SK-MEL-5 (cell line): Measurements from ENCODE around the gene DNAJC8. TPM values are rescaled to one million over a fixed set of nuclear protein-coding genes. Genes with fewer than 3 reads are reported as not detected.

Source experiments
- DNase-seq: peaks from one replicate; pipeline ENCODE4 v3.0.0-alpha.2; 2016; ENCODE audit warnings: low read depth, low spot score
- in situ Hi-C: cut with HindIII; loops from 2 replicates; pipeline ENCODE4 v1.10.0; 2016; ENCODE audit warnings: low sequenced_read_pairs, high pct_unique_total_duplicates, low pct_unique_long_range_greater_than_20kb
- total RNA-seq: library from RNA; depleted of rRNA; stranded (reverse); fragments of >200 nt; shearing (Covaris generic); gene quantifications from 2 replicates; pipeline ENCODE4 v1.2.3, GENCODE V29; 2014

DNAJC8 gene
- total RNA-seq, 1 experiment from 2014 or later = 136 TPM

DNA sequence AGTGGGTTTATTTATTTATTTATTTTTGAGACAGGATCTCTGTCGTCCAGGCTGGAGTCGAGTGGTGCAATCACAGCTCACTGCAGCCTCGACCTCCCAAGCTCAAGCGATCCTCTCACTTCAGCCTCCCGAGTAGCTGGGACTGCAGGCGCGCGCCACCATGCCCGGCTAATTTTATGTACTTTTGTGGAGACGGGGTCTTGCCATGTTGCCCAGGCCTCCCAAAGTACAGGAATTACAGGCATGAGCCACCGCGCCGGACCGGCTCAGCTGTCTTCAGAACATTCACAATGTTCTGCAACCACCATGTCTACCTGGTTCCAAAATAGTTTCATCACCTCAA lies 406 bp upstream of the DNAJC8 start:
- in situ Hi-C loops = no loop called here

GRCh38 chr1:28229996-28230395 lies 2.8 kb downstream of the DNAJC8 start:
- DNase-seq = no peak
- in situ Hi-C loops = no loop called here

More for the DNA sequence above, 406 bp upstream of the DNAJC8 start:
- DNase-seq = no peak

- DNase-seq = no peak
- in situ Hi-C loops = no loop called here
Observed at GRCh38 chr1:28229089-28229488, 3.7 kb downstream of the DNAJC8 start.

- no peak for DNase-seq
Observed at GRCh38 chr1:28213315-28213714, 19.5 kb downstream of the DNAJC8 start.

DNA sequence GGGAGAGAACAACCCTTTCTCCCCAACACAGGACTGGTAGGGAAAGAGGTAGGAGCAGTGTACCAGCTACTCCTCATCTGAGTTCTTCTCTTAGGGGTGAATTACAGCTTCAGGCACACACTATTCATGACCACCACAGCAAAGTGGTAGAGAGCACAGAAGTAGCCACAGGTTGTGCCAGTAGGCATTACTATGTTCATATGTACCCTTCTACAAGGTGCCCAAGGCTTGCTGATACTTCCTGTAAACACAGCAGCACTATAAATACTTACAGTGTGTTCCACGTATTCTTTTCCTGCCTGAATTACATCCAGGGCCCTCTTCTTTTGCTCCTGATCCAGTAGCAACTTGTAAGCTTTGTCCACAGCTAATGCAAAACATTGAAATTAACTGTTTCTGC lies 23.1 kb downstream of the DNAJC8 start:
- no peak for DNase-seq
- in situ Hi-C loops = no loop called here

More at GRCh38 chr1:28213315-28213714, 19.5 kb downstream of the DNAJC8 start:
- in situ Hi-C loops = no loop called here

- in situ Hi-C loops = no loop called here
- DNase-seq = peak; percentile 77
Observed at GRCh38 chr1:28208818-28209441, 23.9 kb downstream of the DNAJC8 start.

DNA sequence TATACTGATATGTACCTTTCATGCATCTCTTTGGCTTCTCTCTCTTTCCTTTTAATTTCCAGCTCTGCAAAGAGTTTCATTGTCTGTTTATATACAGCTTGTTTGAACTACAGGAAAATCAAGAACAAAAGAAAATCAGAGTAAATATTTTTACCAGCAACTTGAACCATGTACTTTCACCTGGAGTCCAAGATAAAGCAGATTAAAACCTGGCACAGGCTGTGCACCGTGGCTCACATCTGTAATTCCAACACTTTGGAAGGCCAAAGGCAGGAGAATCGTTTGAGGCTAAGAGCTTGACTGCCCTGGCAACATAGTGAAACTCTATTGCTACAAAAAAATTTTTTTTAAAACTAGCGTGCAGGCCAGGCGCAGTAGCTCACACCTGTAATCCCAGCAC lies 27.6 kb downstream of the DNAJC8 start:
- in situ Hi-C loops = no loop called here

DNA sequence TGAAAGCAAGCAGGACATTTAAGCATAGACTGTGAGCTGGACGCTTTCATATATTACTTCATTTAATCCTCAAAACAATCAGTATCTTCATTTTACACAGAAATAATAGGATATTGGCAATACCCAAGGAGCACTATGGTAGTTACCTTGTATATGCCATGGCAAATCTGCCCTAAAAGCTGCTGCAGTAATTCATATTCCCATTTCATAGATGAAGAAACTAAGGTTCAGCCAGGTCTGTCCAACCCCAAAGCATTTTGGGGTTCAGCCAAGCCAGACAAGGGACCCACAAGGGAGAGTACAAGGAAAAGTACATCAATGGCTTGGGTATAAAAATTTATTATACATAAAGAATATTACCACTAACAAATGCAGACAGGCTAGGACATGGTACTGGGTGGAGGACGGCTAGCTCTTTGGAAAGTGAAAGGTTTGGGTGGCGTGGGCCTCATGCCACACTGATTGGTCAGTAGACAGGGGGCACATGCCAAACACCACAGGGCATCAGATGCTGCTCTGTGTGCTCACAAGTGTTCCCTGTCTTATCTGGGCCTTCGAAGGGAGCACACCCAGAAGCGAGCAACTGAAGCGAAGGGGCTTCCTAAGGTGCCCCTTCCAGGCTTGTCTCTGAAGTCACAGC lies 32.5 kb downstream of the DNAJC8 start:
- in situ Hi-C loops = no loop called here
- DNase-seq = no peak

More for the DNA sequence above, 27.6 kb downstream of the DNAJC8 start:
- DNase-seq = no peak

GRCh38 chr1:28199328-28200233 lies 33.2 kb downstream of the DNAJC8 start:
- in situ Hi-C loops = no loop called here
- DNase-seq = no peak

DNA sequence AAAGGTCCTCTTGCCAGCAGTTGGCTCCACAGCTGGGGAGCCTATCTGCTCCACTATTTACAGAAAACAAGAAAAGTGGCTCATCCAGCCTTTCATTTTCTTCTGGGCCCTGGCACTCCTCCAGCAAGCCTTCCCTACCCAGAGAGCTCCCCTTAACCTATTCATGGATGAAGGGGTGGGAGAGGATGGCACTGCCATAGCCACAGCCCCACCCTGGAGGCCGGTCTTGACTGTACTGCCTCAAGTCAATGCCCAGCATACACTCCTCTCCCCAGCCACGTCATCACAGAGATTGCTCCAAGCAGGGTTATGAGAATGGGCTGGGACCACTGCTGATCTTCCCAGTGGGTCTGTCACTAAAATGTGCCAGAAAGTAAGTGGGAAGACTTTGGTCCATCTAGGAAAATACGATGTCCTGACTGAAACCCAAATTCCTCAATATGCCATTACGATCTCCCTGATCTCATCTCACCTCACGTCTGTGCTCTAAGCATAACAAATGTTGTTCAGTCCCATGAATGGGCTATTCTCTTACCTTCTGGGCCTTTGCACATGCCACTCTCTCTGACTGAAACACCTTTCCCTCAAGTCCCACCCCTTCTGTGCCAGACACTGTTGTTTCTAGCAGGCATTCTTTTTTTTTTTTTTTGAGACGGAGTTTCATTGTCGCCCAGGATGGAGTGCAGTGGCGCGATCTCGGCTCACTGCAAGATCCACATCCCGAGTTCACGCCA lies 35.0 kb downstream of the DNAJC8 start:
- no peak for DNase-seq
- in situ Hi-C loops = no loop called here

DNA sequence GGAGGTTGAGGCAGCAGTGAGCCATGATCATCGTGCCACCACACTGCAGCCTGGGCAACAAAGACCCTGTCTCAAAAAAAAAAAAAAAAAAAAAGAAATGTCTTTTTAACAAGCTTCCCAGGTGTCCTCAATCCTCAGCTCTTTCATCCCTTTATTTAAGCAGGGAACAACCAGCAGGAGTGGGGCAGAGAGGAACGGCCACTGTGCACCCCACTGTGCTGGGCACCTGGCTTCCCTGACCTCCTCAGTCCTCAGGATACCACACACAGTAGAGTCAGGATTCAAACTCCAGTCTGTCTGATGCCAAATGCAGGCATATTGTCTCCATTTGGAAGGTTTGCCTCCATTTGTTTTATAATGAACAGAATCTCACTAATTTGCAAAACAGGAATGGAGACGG lies 36.5 kb downstream of the DNAJC8 start:
- in situ Hi-C loops = no loop called here
- DNase-seq = no peak

- no peak for DNase-seq
- in situ Hi-C loops = no loop called here
Observed at GRCh38 chr1:28195780-28196179, 37.0 kb downstream of the DNAJC8 start.

DNA sequence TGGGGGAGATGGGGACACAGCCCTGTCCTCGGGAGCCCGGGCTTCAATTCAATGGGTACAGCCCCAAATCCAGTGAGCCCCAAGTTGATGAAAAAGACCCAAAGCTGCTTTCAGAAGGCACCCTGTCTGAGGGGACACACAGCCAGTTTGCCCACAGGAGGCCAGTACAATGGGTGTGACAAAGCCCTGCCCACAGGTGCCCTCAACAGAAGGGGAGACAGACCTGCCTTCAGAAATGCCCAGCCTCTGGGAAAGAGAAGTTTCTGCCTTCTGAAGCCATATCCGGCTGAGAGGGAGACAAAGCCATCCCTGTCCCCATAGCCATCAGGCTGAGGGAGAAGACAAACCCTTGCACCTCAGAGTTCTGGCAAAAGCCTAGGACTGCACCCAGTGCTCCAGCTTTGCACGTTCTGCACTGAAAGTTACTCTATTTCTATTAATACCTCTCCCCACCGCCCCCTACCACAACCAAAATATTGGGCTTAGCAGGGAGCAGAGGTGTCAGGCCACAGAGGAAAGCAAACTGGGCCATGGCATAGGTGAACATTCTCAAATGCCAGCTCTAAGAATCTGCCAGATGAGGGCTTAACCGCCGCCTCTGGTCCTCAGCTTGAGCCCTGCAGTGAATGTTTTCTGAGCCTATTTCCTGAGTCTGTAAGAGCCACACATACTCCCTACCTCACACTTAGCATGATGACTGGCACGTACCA lies 38.3 kb downstream of the DNAJC8 start:
- DNase-seq = no peak
- in situ Hi-C loops = no loop called here

- DNase-seq = no peak
- in situ Hi-C loops = no loop called here
Observed at GRCh38 chr1:28193701-28194161, 39.1 kb downstream of the DNAJC8 start.

DNA sequence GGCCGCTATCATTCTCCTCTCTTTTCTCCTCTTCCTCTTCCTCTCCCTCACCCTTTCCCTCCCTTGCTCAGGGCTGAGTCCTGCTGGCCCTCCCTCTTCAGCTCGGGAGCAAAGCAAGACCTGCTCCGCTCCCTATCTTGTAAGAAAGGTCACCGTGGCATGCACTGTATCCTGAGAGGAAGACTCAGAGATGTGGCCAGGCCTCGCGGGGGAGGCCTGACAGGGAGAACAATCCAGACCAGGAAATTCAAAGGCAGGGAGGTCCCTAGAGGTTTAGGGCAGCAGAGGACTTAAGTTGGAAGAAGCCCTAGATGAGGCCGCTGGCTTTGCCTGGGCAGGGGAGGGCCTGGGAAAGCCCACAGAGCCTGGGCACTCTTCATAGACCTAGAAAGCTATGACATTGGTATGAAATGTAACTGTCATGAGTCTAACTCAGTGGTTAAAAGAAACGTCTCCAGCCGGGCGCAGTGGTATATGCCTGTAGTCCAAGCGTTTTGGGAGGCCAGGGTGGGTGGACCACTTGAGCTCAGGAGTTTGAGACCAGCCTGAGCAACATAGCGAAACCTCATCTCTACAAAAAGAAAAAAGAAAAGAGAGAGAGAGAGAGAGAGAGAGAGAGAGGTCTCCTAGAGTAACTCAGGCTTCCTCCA lies 41.7 kb downstream of the DNAJC8 start:
- no peak for DNase-seq
- in situ Hi-C loops = no loop called here

DNA sequence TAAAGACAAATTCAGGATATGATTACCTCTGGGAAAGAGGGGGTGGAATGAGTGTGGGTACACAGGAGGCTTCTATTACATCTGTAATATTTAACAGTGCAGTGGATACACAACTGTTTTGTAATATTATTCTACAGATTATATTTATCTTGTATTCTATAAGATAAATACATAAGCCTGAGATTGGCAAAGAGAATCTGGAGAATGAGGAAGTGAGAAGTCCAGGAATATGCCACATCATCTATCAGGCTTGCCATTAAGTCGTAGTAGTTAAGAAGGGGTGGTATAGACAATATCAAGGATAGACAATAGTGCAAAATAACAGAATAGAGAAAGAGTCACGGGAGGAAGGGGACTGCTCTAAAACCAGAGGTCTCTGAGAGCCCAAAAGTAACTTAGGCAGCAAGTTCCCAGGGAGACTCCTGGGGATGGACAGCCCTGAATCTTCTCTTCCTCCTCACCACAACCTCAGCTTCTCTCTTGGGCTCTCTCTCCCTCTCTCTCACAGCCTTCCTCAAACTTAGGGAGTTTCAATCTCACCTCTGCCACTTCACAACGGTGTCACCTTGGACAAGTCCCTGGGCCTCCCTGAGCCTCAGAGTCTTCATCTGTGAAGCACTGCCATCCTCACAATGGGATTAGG lies 42.4 kb downstream of the DNAJC8 start:
- DNase-seq = no peak
- in situ Hi-C loops = no loop called here
